ENCODE data around the gene PTPRK.

DNA sequence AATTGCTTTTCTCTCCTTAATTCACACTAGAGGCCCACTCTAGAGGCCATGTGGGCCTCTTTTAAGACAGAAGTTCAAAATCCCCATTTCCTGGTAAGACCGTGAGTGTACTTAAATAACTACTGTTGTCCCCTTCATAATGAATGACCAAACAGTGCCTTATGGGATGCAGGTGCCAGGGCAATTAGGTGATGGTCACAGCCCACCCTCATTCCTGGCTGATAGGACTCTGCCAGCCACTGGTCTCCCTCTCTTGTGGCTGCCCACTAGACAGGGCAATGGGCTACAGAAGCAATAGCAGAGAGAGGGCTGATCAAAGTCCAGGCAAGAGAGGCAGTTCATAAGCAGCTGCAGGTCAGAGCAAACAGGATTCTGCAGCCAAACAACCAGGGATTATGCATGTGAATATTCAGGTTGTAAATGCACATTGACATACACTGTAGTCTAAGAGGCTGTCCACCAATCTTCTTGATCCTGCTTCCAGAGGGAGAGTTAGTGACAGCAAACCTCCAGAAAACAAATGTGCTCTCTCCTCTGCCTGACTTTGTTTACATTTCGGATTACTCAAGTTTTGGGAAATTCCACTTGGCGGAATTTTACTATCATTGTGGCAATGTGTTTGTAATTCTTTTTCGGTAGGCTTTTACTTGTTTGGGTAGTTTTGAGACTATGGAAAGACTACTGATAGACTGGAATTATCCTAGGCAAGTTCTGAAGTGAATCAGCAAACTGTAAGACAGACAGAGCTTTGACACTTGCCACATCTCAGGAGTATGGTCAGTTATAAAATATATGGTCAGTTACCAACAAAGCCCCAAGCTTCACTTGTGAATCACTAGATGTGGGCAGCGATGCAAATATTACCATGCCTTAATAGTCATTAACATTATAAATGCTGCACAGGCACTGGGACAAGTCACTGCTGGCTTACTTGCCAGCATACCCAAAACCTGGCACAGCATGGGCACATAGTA, 12.8 kb downstream of the PTPRK start:
- no peak for TF ChIP-seq YY1 (IDR thresholded peaks at IDR 0.05; ENCODE audit: extremely low read depth, insufficient replicate concordance, low read depth, low read length)
- no peak for TF ChIP-seq MAX (IDR thresholded peaks at IDR 0.05)
- no peak for TF ChIP-seq TCF7L2 (IDR thresholded peaks at IDR 0.05; ENCODE audit: borderline replicate concordance, extremely low read depth, insufficient read depth, insufficient read length)
